ENCODE results near the gene TNIK.

GRCh38 chr3:171122861-171123260 is 337.3 kb downstream of the TNIK start:
- TF ChIP-seq CTCF (IDR thresholded peaks at IDR 0.05) (no peak), POLR2AphosphoS5 (IDR thresholded peaks at IDR 0.05) (no peak), POLR2A (IDR thresholded peaks at IDR 0.05) (no peak)

Data from prostate gland (tissue), 2 donors.